Breast epithelium (tissue), 3 donors: ENCODE results near the gene UBTD1.

Source experiments
- CTCF ChIP-seq, 3 donors: fragments of 450-650 bp; IDR thresholded peaks; one replicate each; pipeline ENCODE4 v1.5.1; 2016 to 2017; ENCODE audit warnings: antibody characterized with exemption in 3 of 3, mild to moderate bottlenecking in 3 of 3, moderate library complexity in 3 of 3
- POLR2A ChIP-seq: fragments of 450-650 bp; IDR thresholded peaks from one replicate; pipeline ENCODE4 v1.6.1; 2016; ENCODE audit warnings: antibody characterized with exemption, mild to moderate bottlenecking, moderate library complexity
- POLR2AphosphoS5 ChIP-seq, 3 donors: sonication (generic); formaldehyde crosslinking; IDR thresholded peaks; one replicate each; pipeline ENCODE4 v1.6.1; 2017; ENCODE audit warnings: antibody characterized with exemption in 3 of 3

GRCh38 chr10:97483921-97484320, 14.8 kb upstream of the UBTD1 start:
- TF ChIP-seq CTCF (IDR thresholded peaks at IDR 0.05) = no peak
- no peak for TF ChIP-seq POLR2A
- TF ChIP-seq POLR2AphosphoS5 (IDR thresholded peaks at IDR 0.05) = no peak
